Liver (tissue), 9 donors: Measurements from ENCODE around the gene GAL. TPM values are rescaled to one million over a fixed set of nuclear protein-coding genes. Genes with fewer than 3 reads are reported as not detected.

ENCODE experiments used
- DNase-seq: peaks from one replicate; pipeline ENCODE4 v3.0.0-alpha.2; 2017; ENCODE audit warnings: low spot score
- H3K27ac ChIP-seq, 2 donors: one replicate each; pipeline ENCODE4 v1.7.0; 2013; ENCODE audit warnings: inconsistent platforms in 2 of 2, low read length in 2 of 2, control low read depth in 1 of 2, low read depth in 1 of 2, mild to moderate bottlenecking in 1 of 2
- H3K27me3 ChIP-seq, 4 donors: one replicate each; pipeline versions ENCODE4 v1.6.1 to v1.7.0; 2013; ENCODE audit warnings: low read length in 3 of 4, inconsistent platforms in 1 of 4, mild to moderate bottlenecking in 1 of 4, moderate library complexity in 1 of 4; ENCODE audit not compliant: control insufficient read depth in 4 of 4, insufficient read depth in 4 of 4
- H3K36me3 ChIP-seq, 4 donors: one replicate each; pipeline versions ENCODE4 v1.6.1 to v1.7.0; 2013; ENCODE audit warnings: low read length in 3 of 4, mild to moderate bottlenecking in 3 of 4, low read depth in 1 of 4, moderate library complexity in 1 of 4; ENCODE audit not compliant: control insufficient read depth in 4 of 4, insufficient read depth in 3 of 4
- H3K4me1 ChIP-seq, 4 donors: one replicate each; pipeline versions ENCODE4 v1.6.1 to v1.7.0; 2013; ENCODE audit warnings: low read length in 3 of 4, mild to moderate bottlenecking in 3 of 4, moderate library complexity in 1 of 4; ENCODE audit not compliant: control insufficient read depth in 4 of 4, insufficient read depth in 4 of 4
- H3K4me3 ChIP-seq, 3 donors: one replicate each; pipeline versions ENCODE4 v1.6.1 to v1.7.0; 2013; ENCODE audit warnings: low read length in 3 of 3, control low read depth in 1 of 3, low read depth in 1 of 3, mild to moderate bottlenecking in 1 of 3
- H3K9ac ChIP-seq, 2 donors: one replicate each; pipeline ENCODE4 v1.7.0; 2013; ENCODE audit warnings: low read length in 2 of 2, mild to moderate bottlenecking in 2 of 2, moderate library complexity in 2 of 2, control low read depth in 1 of 2, low read depth in 1 of 2
- H3K9me3 ChIP-seq, 4 donors: one replicate each; pipeline versions ENCODE4 v1.6.1 to v1.7.0; 2013; ENCODE audit warnings: low read length in 3 of 4; ENCODE audit not compliant: control insufficient read depth in 4 of 4
- EGR1 ChIP-seq, 2 donors: IDR thresholded peaks; 2 replicates each; pipeline ENCODE4 v1.6.1; 2016 to 2018; ENCODE audit warnings: antibody characterized with exemption in 2 of 2, low read depth in 2 of 2
- FOXA1 ChIP-seq: IDR thresholded peaks from 2 replicates; pipeline ENCODE4 v1.6.1; 2016; ENCODE audit warnings: antibody characterized with exemption
- FOXA2 ChIP-seq: IDR thresholded peaks from 2 replicates; pipeline ENCODE4 v1.6.1; 2016; ENCODE audit warnings: antibody characterized with exemption
- HNF4A ChIP-seq, 2 donors: conservative IDR thresholded peaks; 2 replicates each; pipeline ENCODE4 v1.6.1; 2016; ENCODE audit warnings: antibody characterized with exemption in 2 of 2, mild to moderate bottlenecking in 2 of 2
- JUND ChIP-seq, 2 donors: IDR thresholded peaks; 2 replicates each; pipeline ENCODE4 v1.6.1; 2016; ENCODE audit warnings: antibody characterized with exemption in 2 of 2
- RAD21 ChIP-seq, 2 donors: IDR thresholded peaks; 2 replicates each; pipeline ENCODE4 v1.6.1; 2016; ENCODE audit warnings: antibody characterized with exemption in 2 of 2, mild to moderate bottlenecking in 2 of 2
- RXRA ChIP-seq, 2 donors: IDR thresholded peaks; 2 replicates each; pipeline ENCODE4 v1.6.1; 2017 to 2018; ENCODE audit warnings: antibody characterized with exemption in 2 of 2, mild to moderate bottlenecking in 1 of 2
- YY1 ChIP-seq: IDR thresholded peaks from 2 replicates; pipeline ENCODE4 v1.6.1; 2016; ENCODE audit warnings: antibody characterized with exemption, mild to moderate bottlenecking
- ZBTB33 ChIP-seq: IDR thresholded peaks from 2 replicates; pipeline ENCODE4 v1.6.1; 2016; ENCODE audit warnings: antibody characterized with exemption
- WGBS: extraction: QIAGEN DNeasy Blood & Tissue Kit; methylation state at CpG from one replicate; pipeline ENCODE4 v1.1.7; 2013; 5-methylcytosine and 5-hydroxymethylcytosine counted together
- polyA plus RNA-seq, 2 donors: library from polyadenylated mRNA; stranded (reverse) in 1 of 2; unstranded in 1 of 2; fragments of 200-250 nt in 1 of 2; fragments of >200 nt in 1 of 2; fragmentation: Nextera tagmentation in 1 of 2; extraction: Ambion mirVana in 1 of 2; gene quantifications; one replicate each; pipeline versions ENCODE4 v1.2.1 to v1.2.3, GENCODE V29; 2013 to 2015
- total RNA-seq, 2 donors: library from RNA; depleted of rRNA; stranded (reverse); fragments of >200 nt; gene quantifications; one replicate each; pipeline ENCODE4 v1.2.3, GENCODE V29; 2014
- TF ChIP-seq, protein P1 (sequence below): IDR thresholded peaks from 2 replicates; pipeline ENCODE4 v1.6.1; 2016; ENCODE audit warnings: antibody characterized with exemption
- TF ChIP-seq, protein P2 (sequence below): IDR thresholded peaks from 2 replicates; pipeline ENCODE4 v1.6.1; 2016; ENCODE audit warnings: antibody characterized with exemption, mild to moderate bottlenecking
- donor health status: healthy.
- donor health status: healthy.
- donor health status: healthy.
- donor health status: healthy.
- donor health status: healthy.

GAL gene
- total and polyA plus RNA-seq, 4 donors: 0.47 TPM; not detected in 3

- no peak for TF ChIP-seq FOXA1
- no peak for TF ChIP-seq FOXA2
- TF ChIP-seq RXRA (IDR thresholded peaks at IDR 0.05): no peak
- TF ChIP-seq, protein P1, sequence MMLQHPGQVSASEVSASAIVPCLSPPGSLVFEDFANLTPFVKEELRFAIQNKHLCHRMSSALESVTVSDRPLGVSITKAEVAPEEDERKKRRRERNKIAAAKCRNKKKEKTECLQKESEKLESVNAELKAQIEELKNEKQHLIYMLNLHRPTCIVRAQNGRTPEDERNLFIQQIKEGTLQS: no peak
- TF ChIP-seq RAD21 (IDR thresholded peaks at IDR 0.05): no peak
- TF ChIP-seq, protein P2, sequence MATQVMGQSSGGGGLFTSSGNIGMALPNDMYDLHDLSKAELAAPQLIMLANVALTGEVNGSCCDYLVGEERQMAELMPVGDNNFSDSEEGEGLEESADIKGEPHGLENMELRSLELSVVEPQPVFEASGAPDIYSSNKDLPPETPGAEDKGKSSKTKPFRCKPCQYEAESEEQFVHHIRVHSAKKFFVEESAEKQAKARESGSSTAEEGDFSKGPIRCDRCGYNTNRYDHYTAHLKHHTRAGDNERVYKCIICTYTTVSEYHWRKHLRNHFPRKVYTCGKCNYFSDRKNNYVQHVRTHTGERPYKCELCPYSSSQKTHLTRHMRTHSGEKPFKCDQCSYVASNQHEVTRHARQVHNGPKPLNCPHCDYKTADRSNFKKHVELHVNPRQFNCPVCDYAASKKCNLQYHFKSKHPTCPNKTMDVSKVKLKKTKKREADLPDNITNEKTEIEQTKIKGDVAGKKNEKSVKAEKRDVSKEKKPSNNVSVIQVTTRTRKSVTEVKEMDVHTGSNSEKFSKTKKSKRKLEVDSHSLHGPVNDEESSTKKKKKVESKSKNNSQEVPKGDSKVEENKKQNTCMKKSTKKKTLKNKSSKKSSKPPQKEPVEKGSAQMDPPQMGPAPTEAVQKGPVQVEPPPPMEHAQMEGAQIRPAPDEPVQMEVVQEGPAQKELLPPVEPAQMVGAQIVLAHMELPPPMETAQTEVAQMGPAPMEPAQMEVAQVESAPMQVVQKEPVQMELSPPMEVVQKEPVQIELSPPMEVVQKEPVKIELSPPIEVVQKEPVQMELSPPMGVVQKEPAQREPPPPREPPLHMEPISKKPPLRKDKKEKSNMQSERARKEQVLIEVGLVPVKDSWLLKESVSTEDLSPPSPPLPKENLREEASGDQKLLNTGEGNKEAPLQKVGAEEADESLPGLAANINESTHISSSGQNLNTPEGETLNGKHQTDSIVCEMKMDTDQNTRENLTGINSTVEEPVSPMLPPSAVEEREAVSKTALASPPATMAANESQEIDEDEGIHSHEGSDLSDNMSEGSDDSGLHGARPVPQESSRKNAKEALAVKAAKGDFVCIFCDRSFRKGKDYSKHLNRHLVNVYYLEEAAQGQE: no peak
- TF ChIP-seq ZBTB33: no peak
- TF ChIP-seq YY1: no peak
- TF ChIP-seq EGR1 (IDR thresholded peaks at IDR 0.05; ENCODE audit: low read depth in 2 of 2): no peak
- TF ChIP-seq JUND (IDR thresholded peaks at IDR 0.05): no peak
- Histone ChIP-seq H3K4me1 (no peaks in the 10 kb centered on the region), H3K27me3 (no peaks in the 10 kb centered on the region), H3K36me3 (no peaks in the 10 kb centered on the region), H3K4me3 (no peak overlapping the region), H3K27ac (no peak overlapping the region), H3K9ac (no peak overlapping the region), H3K9me3 (peaks cover 0 to 7% (median 3%) of the 10 kb centered on the region in 4 donors)
- no peak for DNase-seq
- WGBS: 87% methylated on average over 33 of the region's 33 CpGs
These were observed 13.9 kb upstream of the GAL start for GRCh38 chr11:68670208-68670992.

DNA sequence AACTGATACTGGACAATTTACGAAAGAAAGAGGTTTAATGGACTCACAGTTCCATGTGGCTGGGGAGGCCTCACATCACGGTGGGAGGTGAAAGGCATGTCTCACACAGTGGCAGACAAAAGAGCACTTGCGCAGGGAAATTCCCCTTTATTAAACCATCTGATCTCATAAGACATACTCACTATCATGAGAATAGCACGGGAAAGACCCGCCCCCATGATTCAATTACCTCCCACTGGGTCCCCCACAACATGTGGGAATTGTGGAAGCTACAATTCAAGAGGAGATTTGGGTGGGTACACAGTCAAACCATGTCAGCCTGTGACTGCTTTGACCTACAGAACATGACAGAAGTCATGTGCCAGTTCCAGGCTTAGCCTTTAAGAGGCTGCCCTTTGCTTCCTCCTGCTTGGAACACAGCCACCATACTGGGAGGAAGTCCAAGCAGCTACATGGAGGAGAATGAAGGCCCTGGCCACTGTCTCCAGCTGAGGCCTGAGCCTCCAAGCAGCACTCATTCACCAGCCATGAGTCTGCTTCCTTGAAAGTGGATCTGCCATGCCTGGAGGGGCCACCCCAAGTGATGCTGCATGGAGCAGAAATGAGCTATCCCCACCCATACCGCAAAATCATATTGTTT, 10.9 kb upstream of the GAL start:
- TF ChIP-seq ZBTB33 (no peak), HNF4A (conservative IDR thresholded peaks at IDR 0.05) (peak in 1 of 2 donors; percentile 9)
- WGBS: 84% methylated on average over 6 of the region's 6 CpGs
- Histone ChIP-seq H3K9me3 (peaks cover 0 to 7% (median 3%) of the 10 kb centered on the region in 4 donors), H3K27me3 (no peaks in the 10 kb centered on the region), H3K4me3 (no peak overlapping the region), H3K27ac (no peak overlapping the region), H3K9ac (no peak overlapping the region), H3K36me3 (no peaks in the 10 kb centered on the region), H3K4me1 (no peaks in the 10 kb centered on the region)
- no peak for DNase-seq
